Heart left ventricle (tissue), 16 donors: ENCODE measurements around the gene AGGF1. TPM values are rescaled to one million over a fixed set of nuclear protein-coding genes. Genes with fewer than 3 reads are reported as not detected.

Experiments used
- ATAC-seq, 4 donors: fragments of 200-7000 bp; cut with Tn5 transposase; one replicate each; pipeline ENCODE4 v1.9.1; 2020 to 2022; ENCODE audit warnings: moderate library complexity in 4 of 4, mild to moderate bottlenecking in 3 of 4, moderate number of reproducible peaks in 1 of 4
- DNase-seq, 5 donors: peaks; one replicate each; pipeline ENCODE4 v3.0.0-alpha.2; 2020
- H3K27ac ChIP-seq, 12 donors: fragments of 200-600 bp; sonication (generic) in 4 of 12; one replicate each; pipeline versions ENCODE4 v1.5.0 to v1.8.0; 2016 to 2022; ENCODE audit warnings: mild to moderate bottlenecking in 2 of 12
- H3K27me3 ChIP-seq, 9 donors: fragments of 200-600 bp; sonication (generic) in 2 of 9; one replicate each; pipeline versions ENCODE4 v1.5.1 to v1.8.0; 2016 to 2022; ENCODE audit warnings: mild to moderate bottlenecking in 3 of 9
- H3K36me3 ChIP-seq, 9 donors: fragments of 200-600 bp; sonication (generic) in 2 of 9; one replicate each; pipeline versions ENCODE4 v1.5.0 to v1.8.0; 2018 to 2022; ENCODE audit warnings: mild to moderate bottlenecking in 2 of 9
- H3K4me1 ChIP-seq, 12 donors: fragments of 200-600 bp; sonication (generic) in 4 of 12; one replicate each; pipeline versions ENCODE4 v1.5.0 to v1.8.0; 2016 to 2022; ENCODE audit warnings: mild to moderate bottlenecking in 3 of 12
- H3K4me3 ChIP-seq, 12 donors: fragments of 200-600 bp; sonication (generic) in 4 of 12; one replicate each; pipeline versions ENCODE4 v1.5.0 to v1.8.0; 2017 to 2022; ENCODE audit warnings: mild to moderate bottlenecking in 9 of 12, moderate library complexity in 4 of 12
- H3K9me3 ChIP-seq, 12 donors: fragments of 200-600 bp; sonication (generic) in 4 of 12; one replicate each; pipeline versions ENCODE4 v1.5.0 to v1.8.0; 2016 to 2022; ENCODE audit warnings: mild to moderate bottlenecking in 1 of 12
- POLR2A ChIP-seq, 2 donors: fragments of 450-650 bp; IDR thresholded peaks; one replicate each; pipeline ENCODE4 v1.6.1; 2017; ENCODE audit warnings: antibody characterized with exemption in 2 of 2, mild to moderate bottlenecking in 2 of 2, moderate library complexity in 2 of 2
- WGBS, 4 donors: extraction: QIAGEN DNeasy Blood & Tissue Kit in 2 of 4; methylation state at CpG; one replicate each; pipeline versions ENCODE4 v1.1.5 to v1.1.7; 2013 to 2018; 5-methylcytosine and 5-hydroxymethylcytosine counted together
- intact Hi-C, 10 donors: fragments of 100-400 bp; cut with DNase I; formaldehyde crosslinking; loops; one replicate each; pipeline versions ENCODE4 v1.11.1 to v1.14.2; 2022
- polyA plus RNA-seq, 2 donors: library from polyadenylated mRNA; stranded (reverse); fragments of 200-250 nt; gene quantifications; one replicate each; pipeline ENCODE4 v1.2.3, GENCODE V29; 2013
- total RNA-seq, 9 donors: library from RNA; depleted of rRNA in 2 of 9; stranded (reverse); fragments of >200 nt in 2 of 9; fragmentation: NEBNext Ultra II Directional in 3 of 9; extraction: Animal tissue kit (Norgen Biotek cat#: 25700) in 3 of 9; gene quantifications; one replicate each; pipeline versions ENCODE4 v1.1.0 to v1.2.4, GENCODE V29; 2016 to 2023
- TF ChIP-seq, protein P1 (sequence below), 12 donors: fragments of 200-600 bp; sonication (generic) in 4 of 12; IDR thresholded peaks; one replicate each; pipeline versions ENCODE4 v1.5.0 to v1.8.0; 2018 to 2022; ENCODE audit warnings: antibody characterized with exemption in 12 of 12, mild to moderate bottlenecking in 5 of 12
- donor health status: ischemic (EF 13 %, LVEDD 7.1; RV severe dilation, severe dysfunction).
- donor health status: healthy with polysubstance abuse.
- donor health status: DM: no; HTN: yes; CAD: no.
- donor health status: DM: no; HTN: no; CAD: no.
- donor health status: ischemic (EF 25% LVEDD 6.9; RV normal size, moderate dysfunction).
- donor health status: ischemic (EF 25% LVEDD 5.7; RV mildly dilated, moderate dysfunction).
- donor health status: healthy.
- donor health status: DM: yes; HTN: yes; CAD: no.
- donor health status: ischemic (EF 35%, LVEDD 5.7; RV mildly dilated, moderate dysfunction).
- donor health status: nonischemic (EF 11% LVEDD 7.7; RV severe dilation, severe dysfunction).
- donor health status: DM: yes; HTN: yes; CAD: no.
- donor health status: PGD.
- donor health status: ischemic (EF 29% LVEDD 5.4; RV normal size, mild dysfunction).
- donor health status: nonischemic (EF 23%, LVEDD 6.1; RV moderate dilation, normal function).

Gene AGGF1
- total and polyA plus RNA-seq, 11 donors, result 6.1 to 20.1 (median 16.5) TPM

GRCh38 chr5:77080905-77081304, 50.7 kb downstream of the AGGF1 start:
- H3K4me1 ChIP-seq, result peaks cover 0 to 23% (median 7%) of the 10 kb centered on the region in 12 donors
- H3K4me3 ChIP-seq, result no peak overlapping the region
- no peaks in the 10 kb centered on the region for H3K9me3 ChIP-seq
- ATAC-seq (no peak), DNase-seq (no peak)
- 87 to 92% (median 89%) methylated on average over 5 of the region's 5 CpGs for WGBS, 4 donors
- peaks cover 0 to 7% (median 3%) of the 10 kb centered on the region in 9 donors for H3K36me3 ChIP-seq
- H3K27ac ChIP-seq, result no peak overlapping the region
- intact Hi-C loops, result no loop called here
- H3K27me3 ChIP-seq, result no peaks in the 10 kb centered on the region
- TF ChIP-seq, protein P1, sequence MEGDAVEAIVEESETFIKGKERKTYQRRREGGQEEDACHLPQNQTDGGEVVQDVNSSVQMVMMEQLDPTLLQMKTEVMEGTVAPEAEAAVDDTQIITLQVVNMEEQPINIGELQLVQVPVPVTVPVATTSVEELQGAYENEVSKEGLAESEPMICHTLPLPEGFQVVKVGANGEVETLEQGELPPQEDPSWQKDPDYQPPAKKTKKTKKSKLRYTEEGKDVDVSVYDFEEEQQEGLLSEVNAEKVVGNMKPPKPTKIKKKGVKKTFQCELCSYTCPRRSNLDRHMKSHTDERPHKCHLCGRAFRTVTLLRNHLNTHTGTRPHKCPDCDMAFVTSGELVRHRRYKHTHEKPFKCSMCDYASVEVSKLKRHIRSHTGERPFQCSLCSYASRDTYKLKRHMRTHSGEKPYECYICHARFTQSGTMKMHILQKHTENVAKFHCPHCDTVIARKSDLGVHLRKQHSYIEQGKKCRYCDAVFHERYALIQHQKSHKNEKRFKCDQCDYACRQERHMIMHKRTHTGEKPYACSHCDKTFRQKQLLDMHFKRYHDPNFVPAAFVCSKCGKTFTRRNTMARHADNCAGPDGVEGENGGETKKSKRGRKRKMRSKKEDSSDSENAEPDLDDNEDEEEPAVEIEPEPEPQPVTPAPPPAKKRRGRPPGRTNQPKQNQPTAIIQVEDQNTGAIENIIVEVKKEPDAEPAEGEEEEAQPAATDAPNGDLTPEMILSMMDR (IDR thresholded peaks at IDR 0.05), result no peak
- no peak for TF ChIP-seq POLR2A (IDR thresholded peaks at IDR 0.05)

- TF ChIP-seq, protein P1 (IDR thresholded peaks at IDR 0.05), result no peak
- TF ChIP-seq POLR2A (IDR thresholded peaks at IDR 0.05), result no peak
Observed at GRCh38 chr5:77082280-77082679, 52.1 kb downstream of the AGGF1 start.

GRCh38 chr5:77083088-77083487, 52.9 kb downstream of the AGGF1 start:
- intact Hi-C loops, result no loop called here

More at GRCh38 chr5:77082280-77082679, 52.1 kb downstream of the AGGF1 start:
- Histone ChIP-seq H3K27ac (no peak overlapping the region), H3K4me1 (peaks cover 0 to 20% (median 9%) of the 10 kb centered on the region in 12 donors), H3K9me3 (no peaks in the 10 kb centered on the region), H3K27me3 (no peaks in the 10 kb centered on the region), H3K4me3 (no peak overlapping the region), H3K36me3 (peaks cover 0 to 7% (median 3%) of the 10 kb centered on the region in 9 donors)
- WGBS, 4 donors, result 57 to 98% (median 80%) methylated on average over 1 of the region's 1 CpG
- DNase-seq (no peak), ATAC-seq (no peak)
- intact Hi-C loops, result no loop called here

DNA sequence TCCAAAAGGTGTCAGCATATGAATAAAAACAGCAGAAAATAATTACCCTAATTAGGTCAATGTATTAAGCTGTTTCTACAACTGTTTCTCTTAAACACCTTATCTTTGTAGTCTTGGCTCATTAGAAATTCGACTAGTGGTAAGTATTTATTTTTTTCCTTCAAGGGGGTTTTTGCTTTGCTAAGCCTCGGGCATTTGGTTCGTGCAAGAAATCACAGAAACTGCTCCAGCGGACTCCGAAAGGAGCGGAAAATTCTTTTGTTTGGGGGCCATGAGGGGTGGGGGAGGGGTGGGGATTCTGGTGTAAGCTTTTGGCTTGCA, 56.1 kb downstream of the AGGF1 start:
- peaks cover 0 to 22% (median 15%) of the 10 kb centered on the region in 12 donors for H3K4me1 ChIP-seq
- WGBS, 4 donors, result 0 to 1% (median 1%) methylated on average over 6 of the region's 6 CpGs
- no peaks in the 10 kb centered on the region for H3K27me3 ChIP-seq
- intact Hi-C loops, result loop anchor here in 4 of 10 donors (5.0 kb wide), 1 partner anchor 406 kb away; the partner anchor contains the start of gene WDR41 (in 4 of the 4)
- peak overlapping the region; percentile 66 to 98 (median 87) for H3K4me3 ChIP-seq
- DNase-seq (no peak), ATAC-seq (no peak)
- H3K9me3 ChIP-seq, result no peaks in the 10 kb centered on the region
- H3K27ac ChIP-seq, result peak overlapping the region; percentile 81 to 95 (median 88)
- H3K36me3 ChIP-seq, result peaks cover 0 to 7% (median 0%) of the 10 kb centered on the region in 9 donors
- no peak for TF ChIP-seq POLR2A (IDR thresholded peaks at IDR 0.05)
- TF ChIP-seq, protein P1 (IDR thresholded peaks at IDR 0.05), result no peak

More at GRCh38 chr5:77083088-77083487, 52.9 kb downstream of the AGGF1 start:
- no peak for ATAC-seq
- Histone ChIP-seq H3K4me3 (no peak overlapping the region), H3K4me1 (peaks cover 0 to 23% (median 14%) of the 10 kb centered on the region in 12 donors), H3K36me3 (peaks cover 0 to 7% (median 3%) of the 10 kb centered on the region in 9 donors), H3K27me3 (no peaks in the 10 kb centered on the region), H3K9me3 (no peaks in the 10 kb centered on the region), H3K27ac (no peak overlapping the region)
- no peak for DNase-seq
- WGBS, 4 donors, result 86 to 91% (median 87%) methylated on average over 6 of the region's 6 CpGs
- TF ChIP-seq POLR2A (IDR thresholded peaks at IDR 0.05), result no peak
- TF ChIP-seq, protein P1 (IDR thresholded peaks at IDR 0.05), result no peak
